ENCODE data around the gene SLC26A5.
"Not testable (repeated sequence)": the region's sequence is repeated elsewhere in the genome, so short reads cannot be mapped to it uniquely, and the experiment has no call there.

Gene SLC26A5

GRCh38 chr7:103446049-103446520 is at the start of gene SLC26A5:
Gene SLC26A5 (minus strand): TSS chr7:103446207. CDS start chr7:103421514, 24,693 bp downstream.
- no peak for TF ChIP-seq CTCF (conservative IDR thresholded peaks at IDR 0.05; ENCODE audit: low read depth, low read length)
- DNase-seq (ENCODE audit: low read depth) = no peak

GRCh38 chr7:103487419-103487818 is 41.4 kb upstream of the SLC26A5 start:
- no peak overlapping the region for H3K4me3 ChIP-seq (ENCODE audit: low read length)
- no peak for TF ChIP-seq CTCF (conservative IDR thresholded peaks at IDR 0.05; ENCODE audit: low read depth, low read length)
- DNase-seq (ENCODE audit: low read depth) = no peak

More at GRCh38 chr7:103446049-103446520, at the start of gene SLC26A5:
- H3K4me3 ChIP-seq (ENCODE audit: low read length) = peak within 1 kb of the TSS; percentile 41

- not testable (repeated sequence) for DNase-seq (ENCODE audit: low read depth); H3K4me3 ChIP-seq (ENCODE audit: low read length)
Measured at GRCh38 chr7:103486873-103487272, 40.9 kb upstream of the SLC26A5 start.

GRCh38 chr7:103480771-103481170 is 34.8 kb upstream of the SLC26A5 start:
- DNase-seq (ENCODE audit: low read depth) = no peak
- no peak for TF ChIP-seq CTCF (conservative IDR thresholded peaks at IDR 0.05; ENCODE audit: low read depth, low read length)
- H3K4me3 ChIP-seq (ENCODE audit: low read length) = no peak overlapping the region

- no peak for DNase-seq (ENCODE audit: low read depth)
- no peak for TF ChIP-seq CTCF (conservative IDR thresholded peaks at IDR 0.05; ENCODE audit: low read depth, low read length)
- H3K4me3 ChIP-seq (ENCODE audit: low read length) = no peak overlapping the region
Measured at GRCh38 chr7:103474956-103475355, 28.9 kb upstream of the SLC26A5 start.

GRCh38 chr7:103469095-103469948 is 23.3 kb upstream of the SLC26A5 start:
- no peak overlapping the region for H3K4me3 ChIP-seq (ENCODE audit: low read length)
- no peak for TF ChIP-seq CTCF (conservative IDR thresholded peaks at IDR 0.05; ENCODE audit: low read depth, low read length)
- DNase-seq (ENCODE audit: low read depth) = no peak

GRCh38 chr7:103466814-103467213 is 20.8 kb upstream of the SLC26A5 start:
- DNase-seq (ENCODE audit: low read depth) = no peak
- no peak overlapping the region for H3K4me3 ChIP-seq (ENCODE audit: low read length)
- TF ChIP-seq CTCF (conservative IDR thresholded peaks at IDR 0.05; ENCODE audit: low read depth, low read length) = no peak
